ENCODE data around the gene CCDC80. TPM values are rescaled to one million over a fixed set of nuclear protein-coding genes. Genes with fewer than 3 reads are reported as not detected.

CCDC80 gene
- polyA plus RNA-seq, 3 donors = 0.05 TPM; not detected in 2

- H3K27me3 ChIP-seq (ENCODE audit: control insufficient read depth in 2 of 2, insufficient read depth in 2 of 2, low read length in 2 of 2) = peaks cover 0 to 3% of the 10 kb centered on the region in 2 donors
- peaks cover 2 to 6% (median 2%) of the 10 kb centered on the region in 3 donors for H3K27me3 Mint-ChIP-seq (ENCODE audit: low read depth in 3 of 3)
These were observed 33.1 kb downstream of the CCDC80 start for GRCh38 chr3:112607863-112608262.

GRCh38 chr3:112606098-112606497, 34.8 kb downstream of the CCDC80 start:
- peaks cover 0 to 3% of the 10 kb centered on the region in 2 donors for H3K27me3 ChIP-seq (ENCODE audit: control insufficient read depth in 2 of 2, insufficient read depth in 2 of 2, low read length in 2 of 2)
- no peaks in the 10 kb centered on the region for H3K79me2 ChIP-seq (ENCODE audit: insufficient read depth, low read length)
- peaks cover 2 to 6% (median 5%) of the 10 kb centered on the region in 3 donors for H3K27me3 Mint-ChIP-seq (ENCODE audit: low read depth in 3 of 3)
- H3K9me3 Mint-ChIP-seq = peaks cover 0 to 2% (median 0%) of the 10 kb centered on the region in 7 donors
- no peaks in the 10 kb centered on the region for H3K36me3 Mint-ChIP-seq
- H3K36me3 ChIP-seq (replicated peaks in 1 of 2; ENCODE audit: control insufficient read depth in 1 of 2, insufficient read depth in 2 of 2, low read length in 2 of 2) = no peaks in the 10 kb centered on the region
- no peak overlapping the region for H3K9ac ChIP-seq (ENCODE audit: insufficient read depth, low read length, poor library complexity, severe bottlenecking)
- H3K4me2 ChIP-seq (replicated peaks; ENCODE audit: extremely low read depth, low read length, poor library complexity, severe bottlenecking) = no peak overlapping the region
- H3K9me3 ChIP-seq (replicated peaks in 1 of 2; ENCODE audit: control insufficient read depth in 1 of 2, insufficient read depth in 1 of 2, low read length in 2 of 2) = no peaks in the 10 kb centered on the region
- no peak overlapping the region for H3K4me3 ChIP-seq (replicated peaks in 1 of 3; ENCODE audit: low read depth in 2 of 3, low read length in 3 of 3)
- no peak overlapping the region for H2AFZ ChIP-seq (ENCODE audit: insufficient read depth, low read depth, low read length, poor library complexity, severe bottlenecking)
- no peaks in the 10 kb centered on the region for H4K20me1 ChIP-seq (ENCODE audit: insufficient read depth, low read length)
- DNase-seq = no peak
- no peak overlapping the region for H3K27ac Mint-ChIP-seq
- H3K4me1 ChIP-seq (ENCODE audit: control insufficient read depth in 1 of 2, insufficient read depth in 2 of 2, low read length in 2 of 2) = no peaks in the 10 kb centered on the region
- H3K4me3 Mint-ChIP-seq = no peak overlapping the region
- H3K27ac ChIP-seq (ENCODE audit: low read depth in 1 of 2, low read length in 2 of 2) = no peak overlapping the region
- intact Hi-C loops (cut with micrococcal nuclease) = no loop called here
- peaks cover 3% of the 10 kb centered on the region for H3K4me1 Mint-ChIP-seq
- TF ChIP-seq CTCF (IDR thresholded peaks at IDR 0.05) = no peak
- WGBS (ENCODE audit: insufficient coverage) = no CpG with 5 or more reads among the region's 2 CpGs

More at GRCh38 chr3:112607863-112608262, 33.1 kb downstream of the CCDC80 start:
- H3K36me3 Mint-ChIP-seq = no peaks in the 10 kb centered on the region
- no peak overlapping the region for H3K27ac ChIP-seq (ENCODE audit: low read depth in 1 of 2, low read length in 2 of 2)
- no peak overlapping the region for H3K9ac ChIP-seq (ENCODE audit: insufficient read depth, low read length, poor library complexity, severe bottlenecking)
- no peak overlapping the region for H2AFZ ChIP-seq (ENCODE audit: insufficient read depth, low read depth, low read length, poor library complexity, severe bottlenecking)
- no peak overlapping the region for H3K4me2 ChIP-seq (replicated peaks; ENCODE audit: extremely low read depth, low read length, poor library complexity, severe bottlenecking)
- H3K27ac Mint-ChIP-seq = no peak overlapping the region
- no peaks in the 10 kb centered on the region for H3K79me2 ChIP-seq (ENCODE audit: insufficient read depth, low read length)
- H3K4me1 ChIP-seq (ENCODE audit: control insufficient read depth in 1 of 2, insufficient read depth in 2 of 2, low read length in 2 of 2) = peaks cover 0 to 7% of the 10 kb centered on the region in 2 donors
- no peaks in the 10 kb centered on the region for H3K9me3 ChIP-seq (replicated peaks in 1 of 2; ENCODE audit: control insufficient read depth in 1 of 2, insufficient read depth in 1 of 2, low read length in 2 of 2)
- H4K20me1 ChIP-seq (ENCODE audit: insufficient read depth, low read length) = no peaks in the 10 kb centered on the region
- DNase-seq = no peak
- H3K4me1 Mint-ChIP-seq = peaks cover 9% of the 10 kb centered on the region
- intact Hi-C loops (cut with micrococcal nuclease) = no loop called here
- no peak for TF ChIP-seq CTCF (IDR thresholded peaks at IDR 0.05)
- no peaks in the 10 kb centered on the region for H3K9me3 Mint-ChIP-seq
- no peak overlapping the region for H3K4me3 Mint-ChIP-seq
- H3K4me3 ChIP-seq (replicated peaks in 1 of 3; ENCODE audit: low read depth in 2 of 3, low read length in 3 of 3) = no peak overlapping the region
- H3K36me3 ChIP-seq (replicated peaks in 1 of 2; ENCODE audit: control insufficient read depth in 1 of 2, insufficient read depth in 2 of 2, low read length in 2 of 2) = no peaks in the 10 kb centered on the region
